Measurements from ENCODE around the gene HES1. TPM values are rescaled to one million over a fixed set of nuclear protein-coding genes. Genes with fewer than 3 reads are reported as not detected.

The HES1 gene
- total RNA-seq, 4 donors from 2014 or later, result 14.7 to 52.7 (median 27.7) TPM

GRCh38 chr3:194129581-194130133 is 6.3 kb upstream of the HES1 start:
- Histone ChIP-seq H3K27me3 (no peaks in the 10 kb centered on the region), H3K27ac (no peak overlapping the region), H3K9me3 (no peaks in the 10 kb centered on the region), H3K4me1 (peaks cover 0 to 47% (median 25%) of the 10 kb centered on the region in 4 donors), H3K4me3 (no peak overlapping the region), H3K36me3 (no peaks in the 10 kb centered on the region)
- no peak for DNase-seq (ENCODE audit: low spot score in 2 of 2)
- TF ChIP-seq EP300 (IDR thresholded peaks at IDR 0.05) (no peak), POLR2A (IDR thresholded peaks at IDR 0.05) (no peak), CTCF (IDR thresholded peaks at IDR 0.05) (no peak)
- 16 to 28% methylated on average over 6 to 7 of the region's 7 CpGs for WGBS, 2 donors

- peaks cover 0 to 49% (median 27%) of the 10 kb centered on the region in 4 donors for H3K4me1 ChIP-seq
- no peaks in the 10 kb centered on the region for H3K27me3 ChIP-seq
- no peaks in the 10 kb centered on the region for H3K9me3 ChIP-seq
- H3K27ac ChIP-seq, result peak overlapping the region in 1 of 4 donors; percentile 4
- H3K4me3 ChIP-seq, result no peak overlapping the region
- H3K36me3 ChIP-seq, result no peaks in the 10 kb centered on the region
- no peak for DNase-seq (ENCODE audit: low spot score in 2 of 2)
- no peak for TF ChIP-seq POLR2A (IDR thresholded peaks at IDR 0.05)
- WGBS, 2 donors, result 56 to 67% methylated on average over 2 of the region's 2 CpGs
These were observed 5.8 kb upstream of the HES1 start for GRCh38 chr3:194130188-194130587.

- WGBS, 2 donors, result 37 to 47% methylated on average over 19 of the region's 19 CpGs
- Histone ChIP-seq H3K27ac (peak overlapping the region in 1 of 4 donors; percentile 4), H3K27me3 (no peaks in the 10 kb centered on the region), H3K9me3 (no peaks in the 10 kb centered on the region), H3K36me3 (no peaks in the 10 kb centered on the region), H3K4me3 (no peak overlapping the region), H3K4me1 (peaks cover 0 to 55% (median 32%) of the 10 kb centered on the region in 4 donors)
- DNase-seq (ENCODE audit: low spot score in 2 of 2), result no peak
- TF ChIP-seq CTCF (IDR thresholded peaks at IDR 0.05), result no peak
- no peak for TF ChIP-seq EP300 (IDR thresholded peaks at IDR 0.05)
- no peak for TF ChIP-seq POLR2A (IDR thresholded peaks at IDR 0.05)
These were observed 5.0 kb upstream of the HES1 start for GRCh38 chr3:194130807-194131589.

GRCh38 chr3:194132465-194133286 is 3.3 kb upstream of the HES1 start:
- WGBS, 2 donors, result 64 to 65% methylated on average over 5 of the region's 5 CpGs
- no peaks in the 10 kb centered on the region for H3K27me3 ChIP-seq
- no peak for DNase-seq (ENCODE audit: low spot score in 2 of 2)
- H3K27ac ChIP-seq, result peak overlapping the region in 1 of 4 donors; percentile 96
- TF ChIP-seq CTCF (IDR thresholded peaks at IDR 0.05) (peak in 1 of 5 experiments; percentile 18), EP300 (IDR thresholded peaks at IDR 0.05) (no peak)
- no peaks in the 10 kb centered on the region for H3K9me3 ChIP-seq
- no peaks in the 10 kb centered on the region for H3K36me3 ChIP-seq
- H3K4me3 ChIP-seq, result no peak overlapping the region
- peaks cover 0 to 70% (median 32%) of the 10 kb centered on the region in 4 donors for H3K4me1 ChIP-seq

GRCh38 chr3:194133661-194134230 is 2.2 kb upstream of the HES1 start:
- H3K27me3 ChIP-seq, result no peaks in the 10 kb centered on the region
- DNase-seq (ENCODE audit: low spot score in 2 of 2), result peak in 1 of 2 donors; percentile 33
- TF ChIP-seq EP300 (IDR thresholded peaks at IDR 0.05) (peak in 1 of 2 donors; percentile 41), POLR2A (IDR thresholded peaks at IDR 0.05) (no peak)
- H3K36me3 ChIP-seq, result no peaks in the 10 kb centered on the region
- H3K27ac ChIP-seq, result peak overlapping the region; percentile 50 to 96 (median 74)
- peaks cover 0 to 80% (median 39%) of the 10 kb centered on the region in 4 donors for H3K4me1 ChIP-seq
- WGBS, 2 donors, result 7 to 15% methylated on average over 7 to 11 of the region's 41 CpGs
- no peaks in the 10 kb centered on the region for H3K9me3 ChIP-seq
- peak overlapping the region; percentile 19 to 71 (median 33) for H3K4me3 ChIP-seq

Measured in tibial nerve (tissue), 4 donors.